NCI-H446 (cell line): Measurements from ENCODE around the gene NPB.

Experiments used
- DNase-seq, 2 experiments: peaks; one replicate each; lab custom pipeline; 2025; lab: John Stamatoyannopoulos, UW

The NPB gene

DNA sequence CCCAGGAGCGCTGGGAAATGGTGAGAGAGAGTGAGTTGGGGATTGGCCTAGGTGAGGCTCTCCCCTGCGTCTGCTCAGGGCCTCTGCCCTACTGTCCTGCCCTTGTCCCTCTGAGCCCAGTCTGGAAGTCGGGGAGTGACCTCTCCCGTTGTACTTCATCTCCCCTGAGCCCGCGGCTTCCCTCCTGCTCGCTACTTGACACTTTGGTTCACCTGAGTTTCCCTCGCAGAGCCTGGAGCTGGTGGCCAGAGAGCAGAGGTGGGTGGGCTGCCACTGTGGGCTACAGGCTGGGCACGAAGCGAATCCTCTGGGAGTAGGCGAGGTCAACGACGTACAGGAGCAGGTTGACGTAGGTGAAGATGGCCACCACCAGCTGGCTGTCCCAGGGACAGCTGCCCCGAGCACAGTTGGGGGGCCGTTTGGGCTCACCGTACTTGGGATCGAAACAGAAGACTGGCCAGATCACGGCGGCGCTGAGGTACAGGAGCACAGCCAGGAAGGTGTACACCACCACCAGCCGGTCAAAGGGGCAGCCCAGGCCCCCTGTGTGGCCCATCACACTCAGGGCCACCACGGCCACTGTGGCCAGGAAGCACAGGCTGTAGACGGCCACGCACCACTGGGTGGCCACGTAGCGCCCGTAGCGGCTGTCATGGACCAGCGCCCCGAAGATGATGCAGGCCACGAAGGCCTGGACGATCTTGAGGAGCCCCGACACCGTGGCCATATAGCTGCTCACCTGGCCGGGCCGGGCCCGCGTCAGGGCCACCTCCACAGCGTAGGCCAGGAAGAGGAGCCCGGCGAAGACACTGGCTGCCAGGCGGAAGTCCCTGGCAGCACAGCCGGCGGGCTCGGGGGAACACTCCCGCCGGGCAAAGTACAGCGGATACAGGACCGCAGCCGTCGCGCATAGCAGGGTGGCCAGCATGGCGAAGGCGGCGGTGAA lies 38.8 kb downstream of the NPB start:
- no peak for DNase-seq

DNA sequence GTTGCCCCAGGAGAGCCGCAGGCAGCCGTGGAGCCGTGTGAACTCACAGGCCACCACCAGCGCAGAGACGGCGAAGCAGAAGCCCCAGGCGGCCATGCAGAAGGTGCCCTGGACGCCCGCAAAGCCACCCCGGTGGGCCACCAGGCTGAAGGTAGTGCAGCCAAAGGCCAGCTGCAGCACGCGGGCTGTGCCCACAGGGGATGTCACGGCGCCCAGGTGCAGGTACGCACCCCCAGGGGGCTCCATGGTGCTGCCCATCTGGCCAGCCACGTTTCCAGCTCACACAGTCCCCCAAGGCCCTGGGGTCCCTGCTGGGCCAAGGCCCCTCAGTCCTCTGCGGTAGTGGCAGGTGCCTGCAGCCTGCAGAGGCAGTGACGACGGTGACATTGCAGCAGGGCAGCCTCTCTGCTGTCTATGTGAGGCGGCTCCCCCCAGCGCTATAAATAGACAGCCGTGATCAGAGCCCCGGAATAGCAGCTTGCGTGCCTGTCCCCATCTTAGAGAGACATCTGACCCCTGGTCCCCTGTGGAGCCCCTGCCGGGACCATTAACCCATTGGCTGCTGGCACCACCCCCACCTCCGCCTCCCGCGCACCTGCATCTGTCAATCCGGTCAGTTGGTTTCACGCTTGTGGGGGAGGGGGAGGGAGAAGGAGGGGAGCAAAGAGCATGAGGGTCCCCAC lies 39.6 kb downstream of the NPB start:
- DNase-seq = no peak

GRCh38 chr17:81942167-81942553 lies 40.1 kb downstream of the NPB start:
- DNase-seq = no peak

DNA sequence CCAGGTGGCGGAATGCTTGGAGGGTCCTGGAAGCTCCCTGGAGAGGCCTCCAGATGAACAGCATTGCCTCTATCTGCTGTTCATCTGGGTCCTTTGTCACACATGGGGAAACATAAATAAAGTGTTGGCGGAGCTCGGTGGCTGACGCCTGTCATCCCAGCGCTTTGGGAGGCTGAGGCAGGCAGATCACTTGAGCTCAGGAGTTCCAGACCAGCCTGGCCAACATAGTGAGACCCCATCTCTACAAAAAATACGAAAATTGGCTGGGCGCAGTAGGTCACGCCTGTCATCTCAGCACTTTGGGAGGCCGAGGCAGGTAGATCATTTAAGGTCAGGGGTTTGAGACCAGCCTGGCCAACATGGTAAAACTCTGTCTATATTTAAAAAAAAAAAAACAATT lies 42.8 kb downstream of the NPB start:
- no peak for DNase-seq

DNA sequence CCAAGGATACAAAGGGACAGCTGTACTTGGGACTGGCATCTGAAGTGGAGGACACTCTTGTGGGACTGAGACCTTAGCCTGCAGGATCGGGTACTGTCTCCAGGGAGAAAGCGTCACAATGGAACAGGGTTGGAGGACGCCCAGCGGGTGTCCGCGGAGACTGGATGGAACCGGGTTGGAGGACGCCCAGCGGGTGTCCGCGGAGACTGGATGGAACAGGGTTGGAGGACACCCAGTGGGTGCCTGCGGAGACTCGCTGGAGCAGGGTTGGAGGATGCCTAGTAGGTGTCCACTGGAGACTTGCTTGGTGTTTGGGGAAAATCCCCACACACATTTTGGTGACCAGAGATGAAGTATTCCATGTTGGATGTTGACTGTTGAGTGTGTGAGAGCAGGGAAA lies 45.2 kb downstream of the NPB start, which contains the start of gene MYADML2:
TSS of gene MYADML2 (minus strand) at position 45 of the 400 bp plus-strand sequence. CDS start 5,492 bp downstream, outside the sequence.
- no peak for DNase-seq

- no peak for DNase-seq
Observed at GRCh38 chr17:81948635-81949378, 46.8 kb downstream of the NPB start.

- DNase-seq = no peak
Observed at GRCh38 chr17:81950501-81950900, 48.5 kb downstream of the NPB start.

DNA sequence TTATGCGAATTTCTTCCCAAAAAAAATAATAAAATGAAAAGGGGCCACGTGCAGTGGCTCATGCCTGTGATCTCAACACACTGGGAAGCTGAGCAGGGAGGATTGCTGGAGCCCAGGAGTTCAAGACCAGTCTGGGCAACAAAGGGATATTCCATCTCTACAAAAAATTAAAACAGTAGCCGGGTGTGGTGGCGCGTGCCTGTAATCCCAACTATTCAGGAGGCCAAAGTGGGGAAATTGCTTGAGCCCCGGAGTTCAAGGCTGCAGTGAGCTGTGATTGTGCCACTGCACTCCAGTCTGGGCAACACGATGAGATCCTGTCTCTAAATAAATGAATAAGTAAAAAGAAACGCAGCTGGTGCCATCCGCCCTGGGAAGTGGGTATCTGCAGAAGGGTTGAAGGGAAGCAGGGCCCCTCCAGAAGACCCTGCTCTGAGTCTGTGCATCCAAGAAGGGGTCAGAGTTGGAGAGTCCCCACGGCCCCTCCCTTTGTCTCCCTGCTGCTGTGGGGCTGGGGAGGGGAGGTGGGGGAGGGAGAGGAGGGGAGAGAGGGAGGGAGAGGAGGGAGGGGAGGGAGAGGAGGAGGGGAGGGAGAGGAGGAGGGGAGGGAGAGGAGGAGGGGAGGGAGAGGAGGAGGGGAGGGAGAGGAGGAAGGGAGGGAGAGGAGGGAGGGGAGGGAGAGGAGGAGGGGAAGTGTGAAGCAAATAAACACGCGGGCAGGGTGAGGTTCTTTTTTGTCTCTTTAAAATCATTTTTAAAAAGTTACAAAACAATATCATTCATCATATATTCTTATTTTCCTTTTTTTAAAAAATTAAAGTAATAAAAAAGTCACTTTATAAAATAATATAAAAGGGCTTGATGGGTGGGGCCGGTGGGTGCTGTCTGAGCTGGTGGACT lies 50.0 kb downstream of the NPB start:
- no peak for DNase-seq
